GM23338 (cell line): ENCODE data around the gene METTL5. TPM values are rescaled to one million over a fixed set of nuclear protein-coding genes. Genes with fewer than 3 reads are reported as not detected.

Experiments
- ATAC-seq: fragments of 200-7000 bp; cut with Tn5 transposase; 3 replicates; pipeline ENCODE4 v1.9.1; 2020
- DNase-seq: peaks from one replicate; pipeline ENCODE4 v3.0.0-alpha.2; 2015; ENCODE audit warnings: low spot score
- H2AFZ ChIP-seq: fragments of 200-600 bp; sonication (generic); 2 replicates; pipeline ENCODE4 v1.8.0; 2016; ENCODE audit warnings: antibody characterized with exemption, mild to moderate bottlenecking, moderate library complexity
- H3F3A ChIP-seq: fragments of 200-600 bp; sonication (generic); replicated peaks from 2 replicates; pipeline ENCODE4 v1.8.0; 2017; ENCODE audit warnings: antibody characterized with exemption, mixed run types, low read depth
- H3K27ac ChIP-seq: fragments of 200-600 bp; sonication (generic); 2 replicates; pipeline ENCODE4 v1.6.1; 2016; ENCODE audit warnings: low read depth
- H3K27me3 ChIP-seq: fragments of 200-600 bp; sonication (generic); 2 replicates; pipeline ENCODE4 v1.8.0; 2016; ENCODE audit warnings: mild to moderate bottlenecking, mixed run types, moderate library complexity; ENCODE audit not compliant: insufficient read depth
- H3K36me3 ChIP-seq: fragments of 200-600 bp; sonication (generic); 2 replicates; pipeline ENCODE4 v1.8.0; 2016; ENCODE audit warnings: mild to moderate bottlenecking; ENCODE audit not compliant: insufficient read depth
- H3K4me1 ChIP-seq: fragments of 200-600 bp; sonication (generic); 2 replicates; pipeline ENCODE4 v1.8.0; 2016; ENCODE audit warnings: mild to moderate bottlenecking, moderate library complexity; ENCODE audit not compliant: insufficient read depth
- H3K4me2 ChIP-seq: fragments of 200-600 bp; sonication (generic); 2 replicates; pipeline ENCODE4 v1.7.1; 2017; ENCODE audit warnings: mixed run types
- H3K4me3 ChIP-seq: fragments of 200-600 bp; sonication (generic); 2 replicates; pipeline ENCODE4 v1.6.1; 2016; ENCODE audit warnings: mixed run types
- H3K79me2 ChIP-seq: fragments of 200-600 bp; sonication (generic); replicated peaks from 2 replicates; pipeline ENCODE4 v1.8.0; 2017; ENCODE audit warnings: mild to moderate bottlenecking; ENCODE audit not compliant: insufficient read depth
- H3K9me2 ChIP-seq: fragments of 200-600 bp; sonication (generic); 2 replicates; pipeline ENCODE4 v1.8.0; 2017; ENCODE audit not compliant: insufficient read depth
- H4K20me1 ChIP-seq: fragments of 200-600 bp; sonication (generic); replicated peaks from 2 replicates; pipeline ENCODE4 v1.8.0; 2017; ENCODE audit warnings: mild to moderate bottlenecking; ENCODE audit not compliant: insufficient read depth
- H3K27ac Mint-ChIP-seq: 2 replicates; pipeline ENCODE4 v1.8.0; 2020; ENCODE audit warnings: inconsistent platforms, mild to moderate bottlenecking, moderate library complexity, mixed read lengths
- H3K27me3 Mint-ChIP-seq: 3 replicates; pipeline ENCODE4 v1.8.0; 2022; ENCODE audit warnings: low read depth, mild to moderate bottlenecking, moderate library complexity, mixed read lengths, inconsistent platforms; ENCODE audit not compliant: insufficient read depth, poor library complexity
- H3K36me3 Mint-ChIP-seq: 3 replicates; pipeline ENCODE4 v1.8.0; 2021; ENCODE audit warnings: low read depth, mild to moderate bottlenecking, inconsistent platforms, moderate library complexity, mixed read lengths
- H3K4me1 Mint-ChIP-seq: 3 replicates; pipeline ENCODE4 v1.8.0; 2020; ENCODE audit warnings: mild to moderate bottlenecking, inconsistent platforms, mixed read lengths
- H3K4me3 Mint-ChIP-seq: 3 replicates; pipeline ENCODE4 v1.8.0; 2021; ENCODE audit warnings: moderate library complexity, mild to moderate bottlenecking, inconsistent platforms, mixed read lengths
- H3K9me3 Mint-ChIP-seq: 3 replicates; pipeline ENCODE4 v1.8.0; 2020; ENCODE audit warnings: moderate library complexity, mild to moderate bottlenecking, inconsistent platforms, mixed read lengths
- CREB1 ChIP-seq: fragments of 250-450 bp; sonication (Bioruptor Pico); IDR thresholded peaks from 2 replicates; pipeline ENCODE4 v1.5.0; 2020; ENCODE audit warnings: low read depth, mild to moderate bottlenecking, moderate library complexity
- EZH2 ChIP-seq: fragments of 200-600 bp; sonication (generic); IDR thresholded peaks from one replicate; pipeline ENCODE4 v1.8.0; 2017; ENCODE audit warnings: antibody characterized with exemption, mild to moderate bottlenecking, low read depth; ENCODE audit not compliant: unreplicated experiment
- EZH2phosphoT487 ChIP-seq: fragments of 200-600 bp; sonication (generic); IDR thresholded peaks from one replicate; pipeline ENCODE4 v1.8.1; 2018; ENCODE audit warnings: antibody characterized with exemption; ENCODE audit not compliant: unreplicated experiment
- JUNB ChIP-seq: IDR thresholded peaks from one replicate; pipeline ENCODE4 v1.6.1; 2016; ENCODE audit warnings: antibody characterized with exemption; ENCODE audit not compliant: unreplicated experiment
- NANOG ChIP-seq: IDR thresholded peaks from 2 replicates; pipeline ENCODE4 v1.6.1; 2016; ENCODE audit warnings: antibody characterized with exemption, borderline replicate concordance
- STAT1 ChIP-seq: IDR thresholded peaks from one replicate; pipeline ENCODE4 v1.6.1; 2016; ENCODE audit warnings: antibody characterized with exemption; ENCODE audit not compliant: unreplicated experiment
- ZNF331 ChIP-seq: fragments of 250-450 bp; sonication (Bioruptor Pico); IDR thresholded peaks from 2 replicates; pipeline ENCODE4 v1.5.0; 2020; ENCODE audit warnings: low read depth, mild to moderate bottlenecking, moderate library complexity
- polyA plus RNA-seq: library from polyadenylated mRNA; unstranded; fragments of >200 nt; fragmentation: Nextera tagmentation; extraction: Ambion mirVana; gene quantifications from 2 replicates; pipeline ENCODE4 v1.2.1, GENCODE V29; 2016
- total RNA-seq: library from RNA; depleted of rRNA; stranded (reverse); fragments of >200 nt; shearing (Covaris generic); gene quantifications from 2 replicates; pipeline ENCODE4 v1.2.3, GENCODE V29; 2014
- TF ChIP-seq, protein P1 (sequence below): fragments of 250-450 bp; sonication (Bioruptor Pico); IDR thresholded peaks from 2 replicates; pipeline ENCODE4 v1.5.0; 2020; ENCODE audit warnings: mild to moderate bottlenecking, moderate library complexity
- TF ChIP-seq, protein P2 (sequence below): IDR thresholded peaks from 2 replicates; pipeline ENCODE4 v1.6.1; 2016; ENCODE audit warnings: antibody characterized with exemption

METTL5 gene
- total and polyA plus RNA-seq, 2 experiments from 2014 or later, result 74.8 to 233 TPM

DNA sequence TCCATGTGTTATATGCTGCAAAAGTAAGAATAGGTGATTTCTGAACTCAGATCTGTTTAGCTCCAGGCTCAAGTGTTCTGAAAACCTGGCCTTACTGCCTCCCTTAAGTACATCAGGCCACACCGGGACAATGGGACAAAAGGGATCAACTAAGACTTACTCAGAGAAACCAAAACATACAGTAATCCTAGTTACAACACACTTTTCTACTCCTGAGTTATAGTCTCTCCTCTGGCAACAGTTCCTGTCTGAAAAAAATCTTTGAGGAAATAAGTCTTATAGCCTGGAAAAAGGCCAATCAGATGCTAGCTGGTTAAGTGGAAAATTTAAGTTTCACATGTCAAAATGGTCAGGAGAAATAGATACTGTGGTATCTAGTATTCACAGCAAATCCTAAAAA lies 5.6 kb downstream of the METTL5 start:
- Histone ChIP-seq H3K79me2 (peaks cover 31% of the 10 kb centered on the region), H3K4me3 (no peak overlapping the region), H3K36me3 (peaks cover 13% of the 10 kb centered on the region; the same call in 1 of the 2 replicates), H3K27me3 (no peaks in the 10 kb centered on the region), H3K9me2 (no peaks in the 10 kb centered on the region), H4K20me1 (no peaks in the 10 kb centered on the region; the same call in 1 of the 2 replicates), H3F3A (no peaks in the 10 kb centered on the region), H3K4me2 (no peak overlapping the region), H3K27ac (no peak overlapping the region), H2AFZ (no peak overlapping the region), H3K4me1 (peaks cover 3% of the 10 kb centered on the region; the same call in 1 of the 2 replicates)
- ATAC-seq, result no peak
- H3K9me3 Mint-ChIP-seq, result peaks cover 11% of the 10 kb centered on the region; the same call in 2 of the 3 replicates
- no peak for TF ChIP-seq CREB1
- TF ChIP-seq, protein P1, sequence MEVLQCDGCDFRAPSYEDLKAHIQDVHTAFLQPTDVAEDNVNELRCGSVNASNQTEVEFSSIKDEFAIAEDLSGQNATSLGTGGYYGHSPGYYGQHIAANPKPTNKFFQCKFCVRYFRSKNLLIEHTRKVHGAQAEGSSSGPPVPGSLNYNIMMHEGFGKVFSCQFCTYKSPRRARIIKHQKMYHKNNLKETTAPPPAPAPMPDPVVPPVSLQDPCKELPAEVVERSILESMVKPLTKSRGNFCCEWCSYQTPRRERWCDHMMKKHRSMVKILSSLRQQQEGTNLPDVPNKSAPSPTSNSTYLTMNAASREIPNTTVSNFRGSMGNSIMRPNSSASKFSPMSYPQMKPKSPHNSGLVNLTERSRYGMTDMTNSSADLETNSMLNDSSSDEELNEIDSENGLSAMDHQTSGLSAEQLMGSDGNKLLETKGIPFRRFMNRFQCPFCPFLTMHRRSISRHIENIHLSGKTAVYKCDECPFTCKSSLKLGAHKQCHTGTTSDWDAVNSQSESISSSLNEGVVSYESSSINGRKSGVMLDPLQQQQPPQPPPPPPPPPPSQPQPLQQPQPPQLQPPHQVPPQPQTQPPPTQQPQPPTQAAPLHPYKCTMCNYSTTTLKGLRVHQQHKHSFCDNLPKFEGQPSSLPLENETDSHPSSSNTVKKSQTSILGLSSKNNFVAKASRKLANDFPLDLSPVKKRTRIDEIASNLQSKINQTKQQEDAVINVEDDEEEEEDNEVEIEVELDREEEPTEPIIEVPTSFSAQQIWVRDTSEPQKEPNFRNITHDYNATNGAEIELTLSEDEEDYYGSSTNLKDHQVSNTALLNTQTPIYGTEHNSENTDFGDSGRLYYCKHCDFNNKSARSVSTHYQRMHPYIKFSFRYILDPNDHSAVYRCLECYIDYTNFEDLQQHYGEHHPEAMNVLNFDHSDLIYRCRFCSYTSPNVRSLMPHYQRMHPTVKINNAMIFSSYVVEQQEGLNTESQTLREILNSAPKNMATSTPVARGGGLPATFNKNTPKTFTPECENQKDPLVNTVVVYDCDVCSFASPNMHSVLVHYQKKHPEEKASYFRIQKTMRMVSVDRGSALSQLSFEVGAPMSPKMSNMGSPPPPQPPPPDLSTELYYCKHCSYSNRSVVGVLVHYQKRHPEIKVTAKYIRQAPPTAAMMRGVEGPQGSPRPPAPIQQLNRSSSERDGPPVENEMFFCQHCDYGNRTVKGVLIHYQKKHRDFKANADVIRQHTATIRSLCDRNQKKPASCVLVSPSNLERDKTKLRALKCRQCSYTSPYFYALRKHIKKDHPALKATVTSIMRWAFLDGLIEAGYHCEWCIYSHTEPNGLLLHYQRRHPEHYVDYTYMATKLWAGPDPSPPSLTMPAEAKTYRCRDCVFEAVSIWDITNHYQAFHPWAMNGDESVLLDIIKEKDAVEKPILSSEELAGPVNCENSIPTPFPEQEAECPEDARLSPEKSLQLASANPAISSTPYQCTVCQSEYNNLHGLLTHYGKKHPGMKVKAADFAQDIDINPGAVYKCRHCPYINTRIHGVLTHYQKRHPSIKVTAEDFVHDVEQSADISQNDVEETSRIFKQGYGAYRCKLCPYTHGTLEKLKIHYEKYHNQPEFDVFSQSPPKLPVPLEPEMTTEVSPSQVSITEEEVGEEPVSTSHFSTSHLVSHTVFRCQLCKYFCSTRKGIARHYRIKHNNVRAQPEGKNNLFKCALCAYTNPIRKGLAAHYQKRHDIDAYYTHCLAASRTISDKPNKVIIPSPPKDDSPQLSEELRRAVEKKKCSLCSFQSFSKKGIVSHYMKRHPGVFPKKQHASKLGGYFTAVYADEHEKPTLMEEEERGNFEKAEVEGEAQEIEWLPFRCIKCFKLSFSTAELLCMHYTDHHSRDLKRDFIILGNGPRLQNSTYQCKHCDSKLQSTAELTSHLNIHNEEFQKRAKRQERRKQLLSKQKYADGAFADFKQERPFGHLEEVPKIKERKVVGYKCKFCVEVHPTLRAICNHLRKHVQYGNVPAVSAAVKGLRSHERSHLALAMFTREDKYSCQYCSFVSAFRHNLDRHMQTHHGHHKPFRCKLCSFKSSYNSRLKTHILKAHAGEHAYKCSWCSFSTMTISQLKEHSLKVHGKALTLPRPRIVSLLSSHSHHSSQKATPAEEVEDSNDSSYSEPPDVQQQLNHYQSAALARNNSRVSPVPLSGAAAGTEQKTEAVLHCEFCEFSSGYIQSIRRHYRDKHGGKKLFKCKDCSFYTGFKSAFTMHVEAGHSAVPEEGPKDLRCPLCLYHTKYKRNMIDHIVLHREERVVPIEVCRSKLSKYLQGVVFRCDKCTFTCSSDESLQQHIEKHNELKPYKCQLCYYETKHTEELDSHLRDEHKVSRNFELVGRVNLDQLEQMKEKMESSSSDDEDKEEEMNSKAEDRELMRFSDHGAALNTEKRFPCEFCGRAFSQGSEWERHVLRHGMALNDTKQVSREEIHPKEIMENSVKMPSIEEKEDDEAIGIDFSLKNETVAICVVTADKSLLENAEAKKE (CRISPR knock-in tag), result no peak
- TF ChIP-seq EZH2phosphoT487, result no peak
- TF ChIP-seq, protein P2, sequence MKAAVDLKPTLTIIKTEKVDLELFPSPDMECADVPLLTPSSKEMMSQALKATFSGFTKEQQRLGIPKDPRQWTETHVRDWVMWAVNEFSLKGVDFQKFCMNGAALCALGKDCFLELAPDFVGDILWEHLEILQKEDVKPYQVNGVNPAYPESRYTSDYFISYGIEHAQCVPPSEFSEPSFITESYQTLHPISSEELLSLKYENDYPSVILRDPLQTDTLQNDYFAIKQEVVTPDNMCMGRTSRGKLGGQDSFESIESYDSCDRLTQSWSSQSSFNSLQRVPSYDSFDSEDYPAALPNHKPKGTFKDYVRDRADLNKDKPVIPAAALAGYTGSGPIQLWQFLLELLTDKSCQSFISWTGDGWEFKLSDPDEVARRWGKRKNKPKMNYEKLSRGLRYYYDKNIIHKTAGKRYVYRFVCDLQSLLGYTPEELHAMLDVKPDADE, result no peak
- no peak for TF ChIP-seq NANOG
- no peak for TF ChIP-seq ZNF331 (CRISPR knock-in tag)
- no peak for TF ChIP-seq STAT1
- no peak for TF ChIP-seq JUNB
- TF ChIP-seq EZH2, result no peak
- no peak for DNase-seq
- no peaks in the 10 kb centered on the region for H3K27me3 Mint-ChIP-seq
- peaks cover 11% of the 10 kb centered on the region for H3K4me1 Mint-ChIP-seq
- H3K27ac Mint-ChIP-seq, result no peak overlapping the region
- peaks cover 70% of the 10 kb centered on the region for H3K36me3 Mint-ChIP-seq
- H3K4me3 Mint-ChIP-seq, result no peak overlapping the region
